Upper lobe of left lung (tissue), 6 donors: ENCODE data around the gene APAF1. TPM values are rescaled to one million over a fixed set of nuclear protein-coding genes. Genes with fewer than 3 reads are reported as not detected.

Experiments used
- ATAC-seq, 2 donors: fragments of 200-7000 bp; cut with Tn5 transposase; one replicate each; pipeline ENCODE4 v1.9.1; 2022; ENCODE audit warnings: mild to moderate bottlenecking in 2 of 2, moderate library complexity in 2 of 2; ENCODE audit not compliant: low FRiP score in 2 of 2
- DNase-seq, 2 donors: peaks; one replicate each; pipeline ENCODE4 v3.0.0-alpha.2; 2019 to 2020
- H3K27ac ChIP-seq, 4 donors: fragments of 200-600 bp; sonication (generic); one replicate each; pipeline ENCODE4 v1.5.1; 2016 to 2019
- H3K27me3 ChIP-seq, 4 donors: fragments of 200-600 bp; sonication (generic); one replicate each; pipeline ENCODE4 v1.5.1; 2017 to 2019
- H3K36me3 ChIP-seq, 4 donors: fragments of 200-600 bp; sonication (generic); one replicate each; pipeline ENCODE4 v1.5.1; 2016 to 2019
- H3K4me1 ChIP-seq, 4 donors: fragments of 200-600 bp; sonication (generic); one replicate each; pipeline ENCODE4 v1.5.1; 2018 to 2019
- H3K4me3 ChIP-seq, 4 donors: fragments of 200-600 bp; sonication (generic); one replicate each; pipeline ENCODE4 v1.5.1; 2017 to 2019; ENCODE audit warnings: mild to moderate bottlenecking in 2 of 4, moderate library complexity in 1 of 4
- H3K9me3 ChIP-seq, 4 donors: fragments of 200-600 bp; sonication (generic); one replicate each; pipeline ENCODE4 v1.5.1; 2018 to 2019
- EP300 ChIP-seq, 4 donors: sonication (generic); formaldehyde crosslinking; IDR thresholded peaks; one replicate each; pipeline ENCODE4 v1.5.1; 2017; ENCODE audit warnings: antibody characterized with exemption in 4 of 4, control low read depth in 2 of 4
- POLR2A ChIP-seq, 4 donors: fragments of 450-650 bp; IDR thresholded peaks; one replicate each; pipeline ENCODE4 v1.5.1; 2016 to 2017; ENCODE audit warnings: antibody characterized with exemption in 4 of 4, mild to moderate bottlenecking in 2 of 4
- POLR2AphosphoS5 ChIP-seq, 2 donors: sonication (generic); formaldehyde crosslinking; IDR thresholded peaks; one replicate each; pipeline ENCODE4 v1.5.1; 2017; ENCODE audit warnings: antibody characterized with exemption in 2 of 2
- WGBS, 2 donors: methylation state at CpG; one replicate each; pipeline ENCODE4 v1.1.5; 2017 to 2018; 5-methylcytosine and 5-hydroxymethylcytosine counted together
- total RNA-seq, 6 donors: library from RNA; depleted of rRNA in 4 of 6; stranded (reverse); fragments of >200 nt in 4 of 6; gene quantifications; one replicate each; pipeline versions ENCODE4 v1.1.0 to v1.2.1, GENCODE V29; 2016 to 2021
- TF ChIP-seq, protein P1 (sequence below), 6 experiments: fragments of 450-650 bp in 4 of 6; fragments of 200-600 bp in 2 of 6; sonication (generic) in 2 of 6; IDR thresholded peaks; one replicate each; pipeline ENCODE4 v1.5.1; 2016 to 2019; ENCODE audit warnings: antibody characterized with exemption in 6 of 6
- donor health status: DM: no; HTN: no; CAD: no; lungs with moderate emphysema.
- donor health status: DM: no; HTN: yes; CAD: no; lungs with severe emphysema.

Gene APAF1
- total RNA-seq, 6 donors from 2014 or later: 11.1 to 25.9 (median 17.7) TPM

- WGBS, 2 donors: 78 to 79% methylated on average over 3 of the region's 3 CpGs
- Histone ChIP-seq H3K27me3 (no peaks in the 10 kb centered on the region), H3K4me1 (no peaks in the 10 kb centered on the region), H3K36me3 (peaks cover 3 to 85% (median 33%) of the 10 kb centered on the region in 4 donors), H3K9me3 (no peaks in the 10 kb centered on the region), H3K27ac (no peak overlapping the region), H3K4me3 (no peak overlapping the region)
- no peak for DNase-seq
- no peak for TF ChIP-seq POLR2AphosphoS5 (IDR thresholded peaks at IDR 0.05)
- no peak for TF ChIP-seq EP300 (IDR thresholded peaks at IDR 0.05)
- TF ChIP-seq POLR2A (IDR thresholded peaks at IDR 0.05): no peak
- TF ChIP-seq, protein P1, sequence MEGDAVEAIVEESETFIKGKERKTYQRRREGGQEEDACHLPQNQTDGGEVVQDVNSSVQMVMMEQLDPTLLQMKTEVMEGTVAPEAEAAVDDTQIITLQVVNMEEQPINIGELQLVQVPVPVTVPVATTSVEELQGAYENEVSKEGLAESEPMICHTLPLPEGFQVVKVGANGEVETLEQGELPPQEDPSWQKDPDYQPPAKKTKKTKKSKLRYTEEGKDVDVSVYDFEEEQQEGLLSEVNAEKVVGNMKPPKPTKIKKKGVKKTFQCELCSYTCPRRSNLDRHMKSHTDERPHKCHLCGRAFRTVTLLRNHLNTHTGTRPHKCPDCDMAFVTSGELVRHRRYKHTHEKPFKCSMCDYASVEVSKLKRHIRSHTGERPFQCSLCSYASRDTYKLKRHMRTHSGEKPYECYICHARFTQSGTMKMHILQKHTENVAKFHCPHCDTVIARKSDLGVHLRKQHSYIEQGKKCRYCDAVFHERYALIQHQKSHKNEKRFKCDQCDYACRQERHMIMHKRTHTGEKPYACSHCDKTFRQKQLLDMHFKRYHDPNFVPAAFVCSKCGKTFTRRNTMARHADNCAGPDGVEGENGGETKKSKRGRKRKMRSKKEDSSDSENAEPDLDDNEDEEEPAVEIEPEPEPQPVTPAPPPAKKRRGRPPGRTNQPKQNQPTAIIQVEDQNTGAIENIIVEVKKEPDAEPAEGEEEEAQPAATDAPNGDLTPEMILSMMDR (IDR thresholded peaks at IDR 0.05): no peak
- ATAC-seq: no peak
These were observed 24.7 kb downstream of the APAF1 start for GRCh38 chr12:98669751-98670150.

DNA sequence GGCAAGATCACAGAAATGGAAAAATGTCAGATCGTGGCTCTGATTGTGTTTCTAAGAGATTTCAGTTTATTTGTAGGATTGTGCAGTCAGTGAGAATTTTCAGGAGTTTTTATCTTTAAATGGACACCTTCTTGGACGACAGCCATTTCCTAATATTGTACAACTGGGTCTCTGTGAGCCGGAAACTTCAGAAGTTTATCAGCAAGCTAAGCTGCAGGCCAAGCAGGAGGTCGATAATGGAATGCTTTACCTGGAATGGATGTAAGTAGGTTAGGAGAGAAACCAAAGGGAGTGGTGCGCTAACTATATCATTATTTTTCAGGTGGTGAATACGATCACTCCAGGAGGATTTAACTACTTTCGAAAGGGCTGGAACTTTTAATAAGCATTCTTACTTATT lies 26.4 kb downstream of the APAF1 start:
- WGBS, 2 donors: 64 to 65% methylated on average over 7 of the region's 7 CpGs
- H3K9me3 ChIP-seq: no peaks in the 10 kb centered on the region
- no peak overlapping the region for H3K4me3 ChIP-seq
- H3K4me1 ChIP-seq: no peaks in the 10 kb centered on the region
- TF ChIP-seq, protein P1 (IDR thresholded peaks at IDR 0.05): no peak
- TF ChIP-seq POLR2A (IDR thresholded peaks at IDR 0.05) (no peak), POLR2AphosphoS5 (IDR thresholded peaks at IDR 0.05) (no peak), EP300 (IDR thresholded peaks at IDR 0.05) (no peak)
- H3K27ac ChIP-seq: no peak overlapping the region
- ATAC-seq: no peak
- no peaks in the 10 kb centered on the region for H3K27me3 ChIP-seq
- H3K36me3 ChIP-seq: peaks cover 3 to 73% (median 23%) of the 10 kb centered on the region in 4 donors
- DNase-seq: no peak

GRCh38 chr12:98674841-98675240 lies 29.8 kb downstream of the APAF1 start:
- Histone ChIP-seq H3K9me3 (no peaks in the 10 kb centered on the region), H3K4me3 (no peak overlapping the region), H3K4me1 (no peaks in the 10 kb centered on the region), H3K27ac (no peak overlapping the region), H3K27me3 (no peaks in the 10 kb centered on the region), H3K36me3 (peaks cover 0 to 79% (median 38%) of the 10 kb centered on the region in 4 donors)
- ATAC-seq: no peak
- TF ChIP-seq, protein P1 (IDR thresholded peaks at IDR 0.05): no peak
- TF ChIP-seq EP300 (IDR thresholded peaks at IDR 0.05) (no peak), POLR2A (IDR thresholded peaks at IDR 0.05) (no peak), POLR2AphosphoS5 (IDR thresholded peaks at IDR 0.05) (no peak)
- no peak for DNase-seq

GRCh38 chr12:98678236-98678945 lies 33.3 kb downstream of the APAF1 start:
- H3K36me3 ChIP-seq: peaks cover 24 to 85% (median 54%) of the 10 kb centered on the region in 4 donors
- H3K4me1 ChIP-seq: no peaks in the 10 kb centered on the region
- no peak for TF ChIP-seq POLR2AphosphoS5 (IDR thresholded peaks at IDR 0.05)
- TF ChIP-seq, protein P1 (IDR thresholded peaks at IDR 0.05): no peak

More at GRCh38 chr12:98678236-98678945, 33.3 kb downstream of the APAF1 start:
- no peaks in the 10 kb centered on the region for H3K9me3 ChIP-seq
- peak in 1 of 2 donors; percentile 73 for DNase-seq
- H3K27me3 ChIP-seq: no peaks in the 10 kb centered on the region
- ATAC-seq: peak in 1 of 2 donors; percentile 63
- 94 to 98% methylated on average over 5 to 14 of the region's 15 CpGs for WGBS, 2 donors
- no peak overlapping the region for H3K27ac ChIP-seq
- H3K4me3 ChIP-seq: no peak overlapping the region
